NCI-H1048 (cell line): ENCODE data around the gene MYOZ2.
"Not testable (repeated sequence)": the region's sequence is repeated elsewhere in the genome, so short reads cannot be mapped to it uniquely, and the experiment has no call there.

ENCODE experiments used
- DNase-seq: peaks from one replicate; lab custom pipeline; 2025; lab: John Stamatoyannopoulos, UW

Gene MYOZ2

GRCh38 chr4:119128148-119128547, 7.5 kb upstream of the MYOZ2 start:
- no peak for DNase-seq

- no peak for DNase-seq
These were observed 5.1 kb upstream of the MYOZ2 start for GRCh38 chr4:119130365-119131065.

GRCh38 chr4:119131164-119131563, 4.5 kb upstream of the MYOZ2 start:
- no peak for DNase-seq

DNA sequence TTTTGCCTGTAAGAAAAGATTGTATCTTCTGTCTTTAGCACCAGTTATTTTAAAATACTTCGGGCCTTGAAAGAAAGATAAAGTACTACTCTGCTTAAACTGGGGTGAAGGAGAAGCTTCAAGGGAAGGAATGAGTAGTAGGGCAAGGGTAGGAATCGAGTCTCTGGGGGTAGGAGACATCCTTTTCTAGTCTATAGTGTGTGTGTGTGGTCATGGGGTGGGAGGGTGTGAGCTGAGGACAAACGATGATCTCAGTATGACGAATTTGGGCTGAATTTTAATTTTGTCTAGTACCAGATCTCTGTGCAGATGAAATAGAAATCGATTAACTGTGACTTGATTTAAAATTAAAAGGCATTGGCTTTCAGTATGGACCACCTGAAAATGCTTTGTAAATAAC, 3.3 kb upstream of the MYOZ2 start:
- no peak for DNase-seq

GRCh38 chr4:119136546-119136945, 914 bp downstream of the MYOZ2 start:
- DNase-seq, result no peak

GRCh38 chr4:119138046-119138445, 2.4 kb downstream of the MYOZ2 start:
- DNase-seq, result no peak

GRCh38 chr4:119139311-119139710, 3.7 kb downstream of the MYOZ2 start:
- no peak for DNase-seq

GRCh38 chr4:119139822-119140252, 4.2 kb downstream of the MYOZ2 start:
- DNase-seq, result no peak

- DNase-seq, result not testable (repeated sequence)
These were observed 5.7 kb downstream of the MYOZ2 start for GRCh38 chr4:119141283-119141682.

GRCh38 chr4:119142833-119143232, 7.2 kb downstream of the MYOZ2 start:
- DNase-seq, result no peak

- not testable (repeated sequence) for DNase-seq
These were observed 7.7 kb downstream of the MYOZ2 start for GRCh38 chr4:119143341-119143740.

GRCh38 chr4:119149110-119149509, 13.5 kb downstream of the MYOZ2 start:
- DNase-seq, result no peak

DNA sequence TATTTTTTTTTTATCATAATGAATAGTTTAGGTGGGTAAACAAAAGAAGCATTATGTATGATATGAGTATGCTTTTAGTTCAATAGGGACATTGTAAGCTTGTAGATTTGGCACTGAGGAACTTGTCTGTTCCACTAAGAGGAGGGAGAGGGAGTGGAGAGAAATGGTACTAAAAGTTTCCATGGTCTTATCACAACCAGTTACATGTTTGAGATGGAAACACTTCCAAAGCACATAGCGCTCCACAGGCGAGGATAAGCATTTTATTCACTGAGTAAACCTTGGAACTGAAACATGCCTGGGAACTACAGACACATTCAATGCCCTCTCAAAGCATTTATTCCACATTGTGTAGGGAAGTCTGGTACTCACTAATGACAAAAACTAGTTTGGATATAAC, 15.5 kb downstream of the MYOZ2 start:
- no peak for DNase-seq

DNA sequence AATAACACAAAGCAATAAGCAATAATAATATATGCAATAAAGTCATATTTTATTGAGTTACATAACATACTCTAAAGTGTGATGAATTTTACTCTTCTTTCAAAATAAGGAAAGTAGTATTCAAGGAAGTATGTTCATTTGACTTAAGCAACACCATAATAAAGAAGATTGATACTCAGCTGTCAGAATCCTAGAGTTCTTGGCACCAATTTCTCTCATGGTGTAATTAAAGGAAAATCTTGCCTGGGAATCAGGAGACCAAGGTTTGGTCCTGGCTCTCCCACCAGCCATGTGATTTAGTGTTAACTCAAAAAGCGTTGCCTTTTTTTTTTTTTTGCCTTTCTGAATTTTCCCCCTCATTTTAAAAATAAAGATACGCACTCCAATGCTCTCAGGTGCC, 17.1 kb downstream of the MYOZ2 start:
- DNase-seq, result no peak

DNA sequence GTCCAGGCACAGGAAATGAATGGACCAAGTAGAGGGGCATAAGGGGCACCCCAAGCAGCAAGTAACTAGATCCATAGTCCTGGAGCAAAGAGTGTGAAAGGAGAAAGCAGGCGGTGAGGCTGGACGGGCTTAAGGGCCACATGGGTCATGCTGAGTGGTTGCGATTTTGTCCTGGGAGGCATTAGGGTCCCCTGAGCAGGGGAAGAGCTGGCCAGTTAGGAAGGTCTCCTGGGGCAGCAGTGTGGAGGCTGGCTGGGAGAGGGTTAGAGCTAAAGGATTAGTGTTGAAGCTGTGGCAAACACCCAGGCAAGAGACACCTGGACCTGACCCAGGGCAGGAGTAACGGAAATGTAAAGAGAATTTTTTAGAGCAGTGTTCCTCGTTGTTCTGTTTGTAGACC, 26.5 kb downstream of the MYOZ2 start:
- DNase-seq, result no peak

GRCh38 chr4:119165767-119166166, 30.1 kb downstream of the MYOZ2 start:
- no peak for DNase-seq

DNA sequence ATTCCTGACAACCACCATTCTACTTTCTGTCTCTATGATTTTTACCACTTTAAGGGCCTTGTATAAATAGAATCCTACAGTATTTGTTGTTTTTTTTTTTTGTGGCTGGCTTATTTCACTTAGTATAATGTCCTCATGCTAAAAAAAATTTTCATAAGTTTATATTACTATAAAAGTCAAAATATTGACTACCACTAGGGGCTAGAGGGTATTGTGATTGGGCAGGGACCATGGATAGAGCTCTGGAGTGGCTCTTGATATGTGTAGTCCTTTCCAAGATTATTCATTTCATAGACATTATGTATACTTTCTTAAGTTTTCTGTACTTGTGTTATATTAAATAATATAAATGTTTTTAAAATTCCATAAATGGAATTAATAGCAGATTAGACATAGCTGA, 34.6 kb downstream of the MYOZ2 start:
- DNase-seq, result no peak

GRCh38 chr4:119172223-119172622, 36.6 kb downstream of the MYOZ2 start:
- DNase-seq, result no peak

GRCh38 chr4:119173729-119174361, 38.2 kb downstream of the MYOZ2 start:
- DNase-seq, result not testable (repeated sequence)

DNA sequence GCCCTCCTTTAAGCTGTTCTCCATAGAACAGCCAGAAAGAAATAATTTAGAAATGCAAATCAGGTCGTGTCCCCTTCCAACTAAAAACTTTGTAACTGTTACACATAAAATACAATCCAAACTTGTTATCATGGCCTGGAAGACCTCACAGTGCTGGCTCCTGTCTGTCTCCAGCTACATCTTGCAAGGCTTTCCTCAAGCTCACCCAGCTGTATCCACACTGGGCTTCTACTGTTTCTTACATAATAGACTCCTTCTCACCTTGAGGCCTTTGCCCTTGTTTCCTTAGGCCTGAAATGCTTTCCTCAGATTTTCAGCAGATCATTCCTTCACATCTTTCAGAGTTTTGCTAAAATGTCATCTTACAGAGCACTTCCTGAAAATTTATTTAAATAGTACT, 43.4 kb downstream of the MYOZ2 start:
- no peak for DNase-seq

DNA sequence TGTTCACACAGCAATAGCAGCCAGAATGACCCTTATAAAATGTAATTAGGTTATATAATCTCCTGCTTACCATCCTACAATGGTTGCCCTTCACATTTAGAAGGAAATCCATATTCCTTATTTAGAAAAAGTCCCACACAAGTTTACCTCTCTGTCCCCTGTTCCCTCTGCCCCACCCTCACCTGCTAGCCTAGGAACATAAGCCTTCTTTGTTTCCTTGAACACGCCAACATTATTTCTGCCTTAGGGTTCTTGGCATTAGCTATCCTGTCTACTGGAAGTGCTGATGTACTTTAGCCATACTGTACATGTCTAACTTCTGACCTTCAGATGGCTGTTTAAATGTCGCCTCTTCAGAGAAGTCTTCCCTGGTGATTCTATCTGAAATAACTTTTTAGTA, 48.5 kb downstream of the MYOZ2 start:
- DNase-seq, result no peak

GRCh38 chr4:119189638-119190037, 54.0 kb downstream of the MYOZ2 start:
- no peak for DNase-seq

GRCh38 chr4:119190354-119190753, 54.7 kb downstream of the MYOZ2 start:
- no peak for DNase-seq

DNA sequence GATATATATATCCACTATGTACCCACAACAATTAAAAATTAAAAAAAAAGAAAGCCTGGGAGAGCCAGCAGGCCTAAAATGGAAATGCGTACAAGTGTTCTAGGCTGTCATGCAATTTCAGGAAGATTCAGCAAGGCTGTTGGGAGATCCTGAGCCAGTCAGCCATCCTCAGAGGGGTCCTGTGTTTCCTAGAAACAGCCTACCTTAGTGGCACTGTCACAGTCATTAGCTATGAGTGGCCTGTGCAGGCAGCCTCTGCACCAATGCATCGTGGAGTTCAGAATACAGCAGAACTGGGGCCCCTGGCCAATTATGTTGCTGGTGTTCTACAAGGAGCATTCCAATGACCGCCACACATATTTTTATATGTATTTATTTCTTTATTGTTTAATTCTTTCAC, 55.9 kb downstream of the MYOZ2 start:
- no peak for DNase-seq
